ENCODE results near the gene BNIP5. TPM values are rescaled to one million over a fixed set of nuclear protein-coding genes. Genes with fewer than 3 reads are reported as not detected.

Gene BNIP5
- total RNA-seq, 1 experiment from 2014 or later = not detected

- Histone ChIP-seq H3K36me3 (ENCODE audit: insufficient read depth, low read length, poor library complexity, severe bottlenecking) (no peaks in the 10 kb centered on the region), H3K9me3 (ENCODE audit: low read depth, low read length, poor library complexity, severe bottlenecking) (no peaks in the 10 kb centered on the region), H3K27ac (ENCODE audit: low read depth, low read length, poor library complexity, severe bottlenecking) (no peak overlapping the region), H3K4me3 (ENCODE audit: low read depth, low read length, poor library complexity, severe bottlenecking) (no peak overlapping the region), H3K4me1 (ENCODE audit: insufficient read depth, low read length, poor library complexity, severe bottlenecking) (no peaks in the 10 kb centered on the region), H3K27me3 (replicated peaks; ENCODE audit: insufficient read depth, low read depth, low read length, poor library complexity) (no peaks in the 10 kb centered on the region)
- TF ChIP-seq, protein P1, sequence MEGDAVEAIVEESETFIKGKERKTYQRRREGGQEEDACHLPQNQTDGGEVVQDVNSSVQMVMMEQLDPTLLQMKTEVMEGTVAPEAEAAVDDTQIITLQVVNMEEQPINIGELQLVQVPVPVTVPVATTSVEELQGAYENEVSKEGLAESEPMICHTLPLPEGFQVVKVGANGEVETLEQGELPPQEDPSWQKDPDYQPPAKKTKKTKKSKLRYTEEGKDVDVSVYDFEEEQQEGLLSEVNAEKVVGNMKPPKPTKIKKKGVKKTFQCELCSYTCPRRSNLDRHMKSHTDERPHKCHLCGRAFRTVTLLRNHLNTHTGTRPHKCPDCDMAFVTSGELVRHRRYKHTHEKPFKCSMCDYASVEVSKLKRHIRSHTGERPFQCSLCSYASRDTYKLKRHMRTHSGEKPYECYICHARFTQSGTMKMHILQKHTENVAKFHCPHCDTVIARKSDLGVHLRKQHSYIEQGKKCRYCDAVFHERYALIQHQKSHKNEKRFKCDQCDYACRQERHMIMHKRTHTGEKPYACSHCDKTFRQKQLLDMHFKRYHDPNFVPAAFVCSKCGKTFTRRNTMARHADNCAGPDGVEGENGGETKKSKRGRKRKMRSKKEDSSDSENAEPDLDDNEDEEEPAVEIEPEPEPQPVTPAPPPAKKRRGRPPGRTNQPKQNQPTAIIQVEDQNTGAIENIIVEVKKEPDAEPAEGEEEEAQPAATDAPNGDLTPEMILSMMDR (conservative IDR thresholded peaks at IDR 0.05; ENCODE audit: low read depth, low read length) = no peak
- TF ChIP-seq EZH2 (IDR thresholded peaks at IDR 0.05; ENCODE audit: borderline replicate concordance, low read depth, low read length, poor library complexity, severe bottlenecking) = no peak
- no peak for DNase-seq (ENCODE audit: low spot score)
- ChIA-PET POLR2A (ENCODE audit: low non-redundant PET) (no interaction called here), CTCF (interaction anchor here (1.5 kb wide), 1 partner anchor 23 kb away, joined by 3 read pairs; no protein-coding TSS in a partner anchor)
- intact Hi-C loops (cut with micrococcal nuclease; ENCODE audit: unreplicated experiment) = no loop called here
- no TSS peak for BruUV-seq (replicated peaks)
Observed at GRCh38 chr6:36319436-36319762, 17.3 kb downstream of the BNIP5 start.

- Histone ChIP-seq H3K27ac (ENCODE audit: low read depth, low read length, poor library complexity, severe bottlenecking) (no peak overlapping the region), H3K36me3 (ENCODE audit: insufficient read depth, low read length, poor library complexity, severe bottlenecking) (no peaks in the 10 kb centered on the region), H3K27me3 (replicated peaks; ENCODE audit: insufficient read depth, low read depth, low read length, poor library complexity) (no peaks in the 10 kb centered on the region), H3K9me3 (ENCODE audit: low read depth, low read length, poor library complexity, severe bottlenecking) (no peaks in the 10 kb centered on the region), H3K4me3 (ENCODE audit: low read depth, low read length, poor library complexity, severe bottlenecking) (no peak overlapping the region), H3K4me1 (ENCODE audit: insufficient read depth, low read length, poor library complexity, severe bottlenecking) (no peaks in the 10 kb centered on the region)
- POLR2A ChIA-PET (ENCODE audit: low non-redundant PET) = no interaction called here
- BruUV-seq (replicated peaks) = no TSS peak
- intact Hi-C loops (cut with micrococcal nuclease; ENCODE audit: unreplicated experiment) = no loop called here
- TF ChIP-seq EZH2 (IDR thresholded peaks at IDR 0.05; ENCODE audit: borderline replicate concordance, low read depth, low read length, poor library complexity, severe bottlenecking) = no peak
- TF ChIP-seq, protein P1 (conservative IDR thresholded peaks at IDR 0.05; ENCODE audit: low read depth, low read length) = no peak
- no peak for DNase-seq (ENCODE audit: low spot score)
- CTCF ChIA-PET = interaction anchor here (1.5 kb wide), 1 partner anchor 22 kb away, joined by 3 read pairs; no protein-coding TSS in a partner anchor
Observed at GRCh38 chr6:36318690-36319435, 17.8 kb downstream of the BNIP5 start.

- Histone ChIP-seq H3K9me3 (ENCODE audit: low read depth, low read length, poor library complexity, severe bottlenecking) (no peaks in the 10 kb centered on the region), H3K4me1 (ENCODE audit: insufficient read depth, low read length, poor library complexity, severe bottlenecking) (no peaks in the 10 kb centered on the region), H3K27ac (ENCODE audit: low read depth, low read length, poor library complexity, severe bottlenecking) (no peak overlapping the region), H3K27me3 (replicated peaks; ENCODE audit: insufficient read depth, low read depth, low read length, poor library complexity) (no peaks in the 10 kb centered on the region), H3K4me3 (ENCODE audit: low read depth, low read length, poor library complexity, severe bottlenecking) (no peak overlapping the region), H3K36me3 (ENCODE audit: insufficient read depth, low read length, poor library complexity, severe bottlenecking) (no peaks in the 10 kb centered on the region)
- CTCF ChIA-PET = interaction anchor here (1.4 kb wide), 1 partner anchor 15 kb away, joined by 3 read pairs; no protein-coding TSS in a partner anchor
- intact Hi-C loops (cut with micrococcal nuclease; ENCODE audit: unreplicated experiment) = no loop called here
- TF ChIP-seq EZH2 (IDR thresholded peaks at IDR 0.05; ENCODE audit: borderline replicate concordance, low read depth, low read length, poor library complexity, severe bottlenecking) = no peak
- TF ChIP-seq, protein P1 (conservative IDR thresholded peaks at IDR 0.05; ENCODE audit: low read depth, low read length) = no peak
- POLR2A ChIA-PET (ENCODE audit: low non-redundant PET) = no interaction called here
- BruUV-seq (replicated peaks) = no TSS peak
- DNase-seq (ENCODE audit: low spot score) = no peak
Observed at GRCh38 chr6:36317623-36318022, 19.1 kb downstream of the BNIP5 start.
